Measurements from ENCODE around the gene A1CF.
"Not testable (repeated sequence)": the region's sequence is repeated elsewhere in the genome, so short reads cannot be mapped to it uniquely, and the experiment has no call there.

A1CF gene

GRCh38 chr10:50782017-50782416, 103.4 kb downstream of the A1CF start:
- not testable (repeated sequence) for DNase-seq

- DNase-seq = not testable (repeated sequence)
Observed at GRCh38 chr10:50780036-50780435, 105.4 kb downstream of the A1CF start.

GRCh38 chr10:50774868-50775267, 110.6 kb downstream of the A1CF start:
- DNase-seq = not testable (repeated sequence)

GRCh38 chr10:50772042-50772441, 113.4 kb downstream of the A1CF start:
- not testable (repeated sequence) for DNase-seq

GRCh38 chr10:50766774-50767513, 118.5 kb downstream of the A1CF start:
- not testable (repeated sequence) for DNase-seq

All from right forelimb (tissue), 1 donor.